IPS DF 4.7 (cell line): ENCODE results near the gene GNRHR.

Experiments used
- DNase-seq: peaks from one replicate; pipeline ENCODE4 v3.0.0-alpha.2; 2013; ENCODE audit warnings: low spot score; ENCODE audit errors: extremely low read depth

GNRHR gene

DNA sequence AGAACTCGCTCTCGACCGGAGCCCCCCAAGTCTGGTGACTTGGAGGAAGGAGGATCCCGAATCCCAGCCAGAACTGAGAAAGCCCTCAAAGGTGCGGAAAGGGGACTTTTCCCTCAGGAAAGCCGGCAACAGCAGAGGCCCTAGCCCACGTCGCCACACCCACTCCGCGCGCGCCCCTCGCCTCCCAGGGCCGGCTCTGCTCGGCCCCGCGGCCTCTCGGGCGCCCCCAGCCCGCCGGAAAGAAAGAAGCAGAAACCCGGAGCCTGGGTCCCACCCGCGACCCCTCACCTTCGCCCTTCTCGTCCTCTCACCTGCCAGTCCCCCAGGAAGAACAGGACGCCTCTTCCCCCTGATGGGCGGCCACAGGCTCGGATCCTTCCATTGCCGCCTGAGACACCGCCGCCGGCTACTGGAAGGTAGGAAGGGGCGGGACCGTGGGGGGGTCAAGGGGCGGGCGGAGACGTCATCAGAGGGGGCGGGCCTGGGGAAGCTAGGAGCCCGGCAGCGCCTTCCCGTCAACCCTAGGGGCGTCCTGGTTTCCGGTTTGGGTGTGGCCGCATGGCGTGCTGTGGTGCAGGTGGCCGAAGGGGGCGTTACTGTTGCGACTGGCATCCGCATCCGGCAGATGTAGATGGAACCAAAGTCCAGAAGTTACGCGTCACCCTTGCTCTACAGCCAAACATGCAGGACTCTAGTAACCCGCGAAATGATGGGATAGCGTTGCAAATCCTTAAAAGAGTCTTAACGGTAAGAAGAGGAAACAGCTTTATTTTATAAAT, 53.3 kb downstream of the GNRHR start, which contains the start of gene UBA6:
Gene UBA6 (minus strand): TSS at position 418 of the 779 bp plus-strand sequence. CDS start 36 bp downstream, at position 382.
- peak; percentile 91 for DNase-seq

DNA sequence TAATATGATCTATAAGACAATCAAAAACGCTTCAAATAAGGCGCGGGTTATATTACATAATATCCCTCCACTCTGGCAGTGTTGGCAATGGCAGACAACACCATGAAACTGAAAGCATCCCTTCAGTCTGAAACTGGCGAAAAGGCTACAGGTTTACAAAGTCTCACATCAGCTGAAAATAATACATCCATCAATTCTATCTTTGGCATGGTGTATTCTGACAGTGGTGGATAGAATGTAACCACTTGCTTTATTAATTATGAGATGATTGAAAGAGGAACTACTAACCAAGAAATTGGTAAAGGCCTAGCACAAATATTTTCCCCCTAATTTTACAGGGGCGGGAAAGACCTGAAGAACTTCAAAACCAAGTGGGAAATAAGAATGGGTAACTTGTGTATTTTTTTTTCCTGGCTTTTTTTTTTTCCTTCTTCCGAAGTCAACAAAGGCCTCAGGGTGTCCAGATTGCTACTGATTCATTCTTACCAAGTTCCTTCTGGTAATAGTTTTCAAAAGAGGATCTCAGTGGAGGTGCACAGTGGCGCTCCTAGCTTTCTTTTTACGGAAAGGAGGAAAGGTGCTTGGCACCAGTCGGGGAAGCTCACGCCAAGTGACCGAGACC, 54.0 kb downstream of the GNRHR start:
- no peak for DNase-seq

DNA sequence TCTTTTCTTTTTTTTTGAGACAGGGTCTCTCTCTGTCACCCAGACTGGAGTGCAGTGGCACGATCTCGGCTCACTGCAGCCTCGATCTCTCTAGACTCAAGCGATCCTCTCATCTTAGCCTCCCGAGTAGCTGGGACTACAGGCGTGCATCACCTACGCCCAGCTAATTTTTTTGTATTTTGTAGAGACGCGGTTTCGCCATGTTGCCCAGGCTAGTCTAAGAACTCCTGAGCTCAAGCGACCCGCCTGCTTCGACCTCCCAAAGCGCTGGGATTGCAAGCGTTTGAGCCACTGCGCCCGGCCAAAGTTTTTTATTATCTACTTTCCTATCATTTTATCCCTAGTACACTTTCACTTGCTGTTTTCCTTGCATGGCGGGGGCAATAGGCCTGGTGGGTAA, 54.6 kb downstream of the GNRHR start:
- no peak for DNase-seq

DNA sequence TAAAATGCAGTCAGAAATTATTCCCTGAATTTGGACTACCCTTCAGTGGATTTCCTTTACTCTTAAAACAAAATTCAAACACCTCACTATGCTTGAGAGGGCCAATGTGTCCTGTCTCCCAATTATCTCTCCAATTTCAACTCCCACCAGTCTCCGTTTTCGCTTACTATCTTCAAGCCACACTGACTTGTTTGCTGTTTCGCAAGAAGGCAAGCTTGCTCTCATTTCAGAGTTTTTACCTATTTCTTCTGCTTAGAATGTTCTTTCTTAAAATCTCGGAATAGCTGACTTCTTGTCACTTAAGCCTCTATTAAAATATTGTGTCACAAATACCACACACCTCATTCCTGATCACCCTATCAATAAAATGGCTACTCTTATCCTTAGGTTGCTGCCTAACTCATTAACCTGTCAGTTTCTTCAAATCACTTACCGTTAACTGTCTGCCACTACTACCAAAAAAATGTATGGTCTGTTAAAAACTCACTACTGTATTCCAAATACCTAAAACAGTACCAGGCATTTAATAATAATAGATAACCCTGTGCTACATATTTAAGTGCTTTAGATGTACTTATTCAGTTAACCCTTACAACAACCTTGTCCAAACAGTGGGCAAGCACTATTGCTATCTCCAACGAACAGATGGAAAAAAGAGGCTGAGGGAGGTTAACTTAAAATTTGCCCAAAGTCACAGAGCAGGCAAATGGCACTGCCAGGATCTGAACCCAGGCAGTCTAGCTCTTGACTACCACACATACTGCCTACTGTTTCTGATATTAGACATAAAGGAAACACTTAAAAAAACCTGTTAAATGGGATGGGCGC, 56.1 kb downstream of the GNRHR start:
- no peak for DNase-seq

DNA sequence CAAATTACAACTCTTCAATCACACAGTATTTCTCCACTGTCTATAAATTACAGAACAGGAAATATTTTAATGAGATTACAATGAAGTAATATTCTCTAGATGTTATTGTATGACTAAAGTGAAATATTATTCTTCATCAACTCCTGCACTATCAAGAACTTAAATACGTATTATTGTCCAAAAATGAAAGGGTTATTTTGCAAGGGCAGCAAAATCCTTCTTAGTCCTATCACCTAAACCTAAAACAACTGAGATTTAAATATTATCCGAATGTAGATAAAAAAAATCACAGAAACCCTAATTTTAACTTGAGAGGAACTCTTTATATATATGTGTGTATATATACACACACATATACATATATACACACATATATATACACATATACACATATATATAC, 58.1 kb downstream of the GNRHR start:
- no peak for DNase-seq

DNA sequence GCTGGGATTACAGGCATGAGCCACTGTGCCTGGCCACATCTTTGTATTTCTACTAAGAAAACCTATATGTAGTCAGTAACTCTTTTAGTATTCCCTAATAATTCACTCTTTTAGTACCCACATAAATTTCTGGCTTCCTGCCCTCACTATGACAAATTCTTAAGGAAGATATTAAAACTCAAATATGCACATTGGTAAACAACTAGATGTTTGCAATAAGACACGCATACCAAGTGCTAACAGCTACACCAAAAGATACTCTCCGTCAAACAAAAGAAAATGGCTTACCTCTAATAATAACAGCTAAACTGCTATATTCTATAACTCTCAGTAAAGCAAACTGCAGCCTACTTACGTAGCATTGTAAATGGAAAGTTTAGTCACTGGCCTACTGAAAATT, 59.5 kb downstream of the GNRHR start:
- no peak for DNase-seq

DNA sequence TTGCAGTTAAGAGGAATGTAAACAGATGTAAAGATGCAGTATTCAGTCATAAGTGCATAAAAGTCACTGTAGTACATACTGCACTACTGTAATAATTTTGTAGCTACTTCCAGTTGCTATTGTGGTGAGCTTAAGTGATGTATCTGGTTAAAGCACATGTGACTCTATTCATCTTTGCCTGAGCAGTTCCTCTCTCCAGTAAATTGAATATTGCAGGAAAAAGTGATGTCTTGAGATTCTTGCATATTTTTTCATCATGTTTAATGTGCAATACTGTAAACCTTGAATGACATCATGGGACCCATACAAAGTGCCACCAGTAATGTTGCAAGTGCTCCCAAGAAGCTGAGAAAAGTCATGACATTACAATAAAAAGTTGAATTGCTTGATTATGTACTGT, 62.9 kb downstream of the GNRHR start:
- DNase-seq = no peak
